ENCODE measurements around the gene NEUROG2. TPM values are rescaled to one million over a fixed set of nuclear protein-coding genes. Genes with fewer than 3 reads are reported as not detected.

Gene NEUROG2
- total and polyA plus RNA-seq, 2 donors (not counting 3 experiments of a cell fraction or from before 2014, with no cell fraction given) = not detected

- Histone ChIP-seq H3K9me1 (replicated peaks; ENCODE audit: control insufficient read depth, extremely low read depth, insufficient read depth, low read length) (no peaks in the 10 kb centered on the region), H3K4me1 (ENCODE audit: control insufficient read depth, extremely low read depth, insufficient read depth, low read length) (peaks cover 10% of the 10 kb centered on the region), H3K4me3 (replicated peaks in 1 of 3; ENCODE audit: insufficient read depth in 1 of 3, low read depth in 1 of 3, low read length in 3 of 3) (no peak overlapping the region), H3K36me3 (ENCODE audit: control insufficient read depth in 2 of 2, extremely low read depth in 1 of 2, insufficient read depth in 2 of 2, low read length in 2 of 2) (no peaks in the 10 kb centered on the region), H3K79me2 (ENCODE audit: control insufficient read depth, insufficient read depth, low read length) (no peaks in the 10 kb centered on the region), H3K9ac (replicated peaks; ENCODE audit: extremely low read depth, insufficient read depth, low read length) (no peak overlapping the region), H3K4me2 (ENCODE audit: insufficient read depth, low read length) (no peak overlapping the region), H3K27me3 (ENCODE audit: control insufficient read depth in 2 of 2, insufficient read depth in 2 of 2, low read length in 2 of 2) (peaks cover 43 to 65% of the 10 kb centered on the region in 2 experiments), H3K27ac (ENCODE audit: insufficient read depth, low read depth, low read length) (no peak overlapping the region), H2AFZ (ENCODE audit: low read depth, low read length) (no peak overlapping the region), H3K9me3 (replicated peaks; ENCODE audit: control insufficient read depth, insufficient read depth, low read length) (no peaks in the 10 kb centered on the region), H4K20me1 (replicated peaks; ENCODE audit: control insufficient read depth, extremely low read depth, insufficient read depth, low read length) (no peaks in the 10 kb centered on the region)
- ChIA-PET CTCF (no interaction called here), POLR2A (no interaction called here)
- BruUV-seq (replicated peaks) = no TSS peak
- dilution Hi-C loops (cut with MboI; ENCODE audit: extremely low pct_ligation_motif_present, low sequenced_read_pairs) = no loop called here
- no peak for DNase-seq (ENCODE audit: low read depth, low spot score)
- FAIRE-seq = no peak
- intact Hi-C loops (cut with micrococcal nuclease) = no loop called here
- TF ChIP-seq EZH2 (IDR thresholded peaks at IDR 0.05; ENCODE audit: borderline replicate concordance, low read depth, low read length, severe bottlenecking) = no peak
- no peak for TF ChIP-seq POLR2A (IDR thresholded peaks at IDR 0.05; ENCODE audit: low read depth, low read length)
- no peak for TF ChIP-seq GATA2 (IDR thresholded peaks at IDR 0.05; ENCODE audit: insufficient read depth, insufficient read length, low read depth, low read length)
- no peak for TF ChIP-seq MYC (IDR thresholded peaks at IDR 0.05; ENCODE audit: low read depth, low read length)
- no peak for TF ChIP-seq JUN (IDR thresholded peaks at IDR 0.05; ENCODE audit: borderline replicate concordance, insufficient read depth, insufficient read length, low read depth)
- TF ChIP-seq MAX (IDR thresholded peaks at IDR 0.05; ENCODE audit: insufficient read depth, insufficient read length) = no peak
- TF ChIP-seq FOS (IDR thresholded peaks at IDR 0.05; ENCODE audit: borderline replicate concordance, insufficient read depth, low read length) = no peak
- TF ChIP-seq POLR2AphosphoS5 (IDR thresholded peaks at IDR 0.05; ENCODE audit: insufficient read depth, low read depth, low read length) = no peak
- no peak for TF ChIP-seq CTCF (IDR thresholded peaks at IDR 0.05; ENCODE audit: extremely low read depth in 1 of 2, insufficient read depth in 1 of 2, low read depth in 1 of 2, low read length in 2 of 2)
Observed at GRCh38 chr4:112526061-112526460, 10.1 kb upstream of the NEUROG2 start.

All from endothelial cell of umbilical vein (primary cell).